ENCODE measurements around the gene WWTR1.

The WWTR1 gene

GRCh38 chr3:149523512-149524299 is 134.1 kb downstream of the WWTR1 start:
- DNase-seq, result no peak

GRCh38 chr3:149519912-149520311 is 137.9 kb downstream of the WWTR1 start:
- DNase-seq, result no peak

- DNase-seq, result no peak
Measured at GRCh38 chr3:149516920-149517319, 140.9 kb downstream of the WWTR1 start.

- no peak for DNase-seq
Measured at GRCh38 chr3:149515249-149515648, 142.6 kb downstream of the WWTR1 start.

GRCh38 chr3:149514471-149514870 is 143.4 kb downstream of the WWTR1 start:
- DNase-seq, result no peak

GRCh38 chr3:149512073-149512782 is 145.6 kb downstream of the WWTR1 start:
- peak; percentile 14 for DNase-seq

GRCh38 chr3:149511040-149511626 is 146.7 kb downstream of the WWTR1 start:
- DNase-seq, result peak; percentile 33

GRCh38 chr3:149510480-149510879 is 147.3 kb downstream of the WWTR1 start:
- DNase-seq, result no peak

GRCh38 chr3:149509526-149509925 is 148.3 kb downstream of the WWTR1 start:
- DNase-seq, result no peak

GRCh38 chr3:149507491-149508324 is 150.1 kb downstream of the WWTR1 start:
- DNase-seq, result no peak

GRCh38 chr3:149506965-149507364 is 150.9 kb downstream of the WWTR1 start:
- DNase-seq, result no peak

GRCh38 chr3:149506540-149506939 is 151.3 kb downstream of the WWTR1 start:
- no peak for DNase-seq

- no peak for DNase-seq
Measured at GRCh38 chr3:149502438-149502837, 155.4 kb downstream of the WWTR1 start.

- DNase-seq, result no peak
Measured at GRCh38 chr3:149501524-149501923, 156.3 kb downstream of the WWTR1 start.

- no peak for DNase-seq
Measured at GRCh38 chr3:149497966-149498670, 159.7 kb downstream of the WWTR1 start.

GRCh38 chr3:149496891-149497290 is 160.9 kb downstream of the WWTR1 start:
- no peak for DNase-seq

- no peak for DNase-seq
Measured at GRCh38 chr3:149495581-149496125, 162.2 kb downstream of the WWTR1 start.

GRCh38 chr3:149494759-149495580 is 162.9 kb downstream of the WWTR1 start:
- no peak for DNase-seq

GRCh38 chr3:149494022-149494758 is 163.6 kb downstream of the WWTR1 start:
- no peak for DNase-seq

- no peak for DNase-seq
Measured at GRCh38 chr3:149493315-149494021, 164.4 kb downstream of the WWTR1 start.

Data from DMS79 (cell line).